GM12878 (cell line): ENCODE results near the gene KCTD16. TPM values are rescaled to one million over a fixed set of nuclear protein-coding genes. Genes with fewer than 3 reads are reported as not detected.

Experiments used
- ATAC-seq: fragments of 200-7000 bp; cut with Tn5 transposase; 3 replicates; pipeline ENCODE4 v1.9.1; 2020; ENCODE audit warnings: mild to moderate bottlenecking, moderate library complexity
- BruUV-seq: library from RNA; stranded (reverse); fragments of 400-500 nt; replicated peaks from 2 replicates; lab custom pipeline; 2021; lab: Mats Ljungman, UMichigan
- CTCF ChIA-PET: fragments of 300-600 bp; sonication (Branson Sonifier 250); formaldehyde crosslinking; extraction: SDS; loops from one replicate; lab custom pipeline; 2021; ENCODE audit warnings: inconsistent platforms; lab: Yijun Ruan, JAX
- POLR2A ChIA-PET: fragments of 350-600 bp; formaldehyde crosslinking; extraction: SDS; loops from one replicate; lab custom pipeline; 2021; ENCODE audit warnings: inconsistent platforms; lab: Charles Lee
- RAD21 ChIA-PET: fragments of 300-600 bp; sonication (Branson Sonifier 250); formaldehyde crosslinking; loops from one replicate; lab custom pipeline; 2023; ENCODE audit warnings: antibody characterized with exemption; ENCODE audit not compliant: unreplicated experiment; lab: Charles Lee
- SMC1A ChIA-PET: fragments of 300-600 bp; sonication (Branson Sonifier 250); formaldehyde crosslinking; loops from one replicate; lab custom pipeline; 2023; ENCODE audit not compliant: unreplicated experiment, uncharacterized antibody; lab: Charles Lee
- DNase-seq: peaks from one replicate; pipeline ENCODE4 v3.0.0-alpha.2; 2011; ENCODE audit warnings: low read depth, low spot score
- FAIRE-seq: peaks from 3 replicates; lab custom pipeline; 2011; peaks lifted over from hg19 to GRCh38; lab: Jason Lieb, UNC
- H2AFZ ChIP-seq: 2 replicates; pipeline ENCODE4 v1.6.0; 2011; ENCODE audit warnings: low read depth, low read length, control low read depth; ENCODE audit not compliant: control insufficient read depth
- H3K27ac ChIP-seq: 2 replicates; pipeline ENCODE4 v1.5.1; 2011; ENCODE audit warnings: control low read depth; ENCODE audit not compliant: control insufficient read depth, insufficient read depth
- H3K27me3 ChIP-seq, 2 experiments: replicated peaks in 1 of 2; 2 replicates each; pipeline versions ENCODE4 v1.6.0 to v1.6.1; 2011; ENCODE audit warnings: low read length in 1 of 2; ENCODE audit not compliant: control insufficient read depth in 2 of 2, insufficient read depth in 2 of 2
- H3K36me3 ChIP-seq, 2 experiments: 2 replicates each; pipeline ENCODE4 v1.5.1; 2011; ENCODE audit warnings: low read length in 1 of 2; ENCODE audit not compliant: control insufficient read depth in 2 of 2, insufficient read depth in 2 of 2
- H3K4me1 ChIP-seq: 2 replicates; pipeline ENCODE4 v1.6.1; 2011; ENCODE audit warnings: mild to moderate bottlenecking, low read length, moderate library complexity, mixed read lengths; ENCODE audit not compliant: control insufficient read depth, insufficient read depth
- H3K4me2 ChIP-seq: 2 replicates; pipeline ENCODE4 v1.6.0; 2011; ENCODE audit warnings: control low read depth; ENCODE audit not compliant: control insufficient read depth, insufficient read depth
- H3K4me3 ChIP-seq: fragments of 200-600 bp; sonication (generic); 2 replicates; pipeline ENCODE4 v1.5.1; 2016
- H3K79me2 ChIP-seq: 2 replicates; pipeline ENCODE4 v1.6.0; 2011; ENCODE audit warnings: low read length; ENCODE audit not compliant: control insufficient read depth, insufficient read depth
- H3K9ac ChIP-seq: 2 replicates; pipeline ENCODE4 v1.8.0; 2011; ENCODE audit warnings: low read length, control low read depth, mixed read lengths; ENCODE audit not compliant: control insufficient read depth, insufficient read depth
- H3K9me3 ChIP-seq: replicated peaks from 3 replicates; pipeline ENCODE4 v1.5.1; 2011; ENCODE audit warnings: mild to moderate bottlenecking, low read length; ENCODE audit not compliant: control insufficient read depth, insufficient read depth
- H4K20me1 ChIP-seq: 2 replicates; pipeline ENCODE4 v1.6.0; 2011; ENCODE audit not compliant: control insufficient read depth, insufficient read depth
- ASH2L ChIP-seq: fragments of 300-600, 200-600 bp; sonication (generic); IDR thresholded peaks from 2 replicates; pipeline ENCODE4 v1.6.1; 2017; ENCODE audit warnings: low read depth, mild to moderate bottlenecking, borderline replicate concordance
- BHLHE40 ChIP-seq, 2 experiments: fragments of 450-650 bp in 1 of 2; IDR thresholded peaks; 2 replicates each; pipeline ENCODE4 v1.6.1; 2011 to 2017; ENCODE audit warnings: low read depth in 2 of 2, borderline replicate concordance in 1 of 2, improper control_type of control experiment in 1 of 2, low read length in 1 of 2, mild to moderate bottlenecking in 1 of 2
- CHD1 ChIP-seq: IDR thresholded peaks from 2 replicates; pipeline ENCODE4 v1.6.1; 2012; ENCODE audit warnings: low read depth, low read length, improper control_type of control experiment
- DPF2 ChIP-seq: fragments of 450-650 bp; IDR thresholded peaks from 2 replicates; pipeline ENCODE4 v1.6.1; 2017; ENCODE audit warnings: mild to moderate bottlenecking
- ETV6 ChIP-seq, 2 experiments: fragments of 450-650 bp in 1 of 2; IDR thresholded peaks in 1 of 2; conservative IDR thresholded peaks in 1 of 2; 2 replicates each; pipeline ENCODE4 v1.6.1; 2014; ENCODE audit warnings: antibody characterized with exemption in 1 of 2, borderline replicate concordance in 1 of 2, low read depth in 1 of 2, mild to moderate bottlenecking in 1 of 2, moderate library complexity in 1 of 2
- HDGF ChIP-seq: fragments of 450-650 bp; IDR thresholded peaks from 2 replicates; pipeline ENCODE4 v1.6.1; 2016; ENCODE audit warnings: antibody characterized with exemption
- JUNB ChIP-seq: IDR thresholded peaks from 2 replicates; pipeline ENCODE4 v1.6.1; 2016; ENCODE audit warnings: antibody characterized with exemption, mild to moderate bottlenecking
- KLF5 ChIP-seq: fragments of 450-650 bp; IDR thresholded peaks from 2 replicates; pipeline ENCODE4 v1.6.1; 2014; ENCODE audit warnings: mild to moderate bottlenecking; ENCODE audit not compliant: partially characterized antibody
- LARP7 ChIP-seq: fragments of 450-650 bp; IDR thresholded peaks from 2 replicates; pipeline ENCODE4 v1.6.1; 2017; ENCODE audit warnings: mild to moderate bottlenecking
- MTA3 ChIP-seq: IDR thresholded peaks from 2 replicates; pipeline ENCODE4 v1.6.1; 2012; ENCODE audit warnings: low read length, inconsistent platforms, borderline replicate concordance
- POLR2A ChIP-seq: IDR thresholded peaks from 2 replicates; pipeline ENCODE4 v1.6.1; 2011; ENCODE audit warnings: low read depth, mild to moderate bottlenecking, low read length
- SMAD1 ChIP-seq: fragments of 450-650 bp; IDR thresholded peaks from 2 replicates; pipeline ENCODE4 v1.6.1; 2018; ENCODE audit warnings: mild to moderate bottlenecking, low read depth; ENCODE audit not compliant: partially characterized antibody
- SREBF1 ChIP-seq: IDR thresholded peaks from 2 replicates; pipeline ENCODE4 v1.6.1; 2012; ENCODE audit warnings: mild to moderate bottlenecking, low read length
- TARDBP ChIP-seq: IDR thresholded peaks from 2 replicates; pipeline ENCODE4 v1.6.1; 2016; ENCODE audit warnings: borderline replicate concordance
- TCF12 ChIP-seq: IDR thresholded peaks from 2 replicates; pipeline ENCODE4 v1.6.1; 2011; ENCODE audit warnings: low read depth, mild to moderate bottlenecking, low read length
- ZNF384 ChIP-seq: IDR thresholded peaks from 2 replicates; pipeline ENCODE4 v1.6.1; 2012; ENCODE audit warnings: low read depth, mild to moderate bottlenecking, low read length, improper control_type of control experiment, borderline replicate concordance
- WGBS: methylation state at CpG from one replicate; pipeline ENCODE4 v1.1.6; 2016; ENCODE audit warnings: low lambda C conversion rate; ENCODE audit not compliant: insufficient replicate concordance, insufficient coverage; ENCODE audit errors: missing lambda C conversion rate; 5-methylcytosine and 5-hydroxymethylcytosine counted together
- in situ Hi-C: fragments of 300-500 bp; cut with MboI; formaldehyde crosslinking; loops from 9 replicates; pipeline ENCODE4 v1.14.3; 2018; ENCODE audit warnings: mixed read lengths
- intact Hi-C: fragments of 100-400 bp; cut with micrococcal nuclease; formaldehyde crosslinking; loops from one replicate; pipeline ENCODE4 v1.14.2; 2022; ENCODE audit not compliant: unreplicated experiment
- polyA plus RNA-seq, 11 experiments: library from polyadenylated mRNA; depleted of rRNA in 4 of 11; unstranded in 6 of 11; stranded (reverse) in 5 of 11; fragments of >200 nt; fragmentation: Nextera tagmentation in 4 of 11; fragmentation: Illumina TruSeq in 1 of 11; extraction: Ambion mirVana in 4 of 11; extraction: Trizol in 1 of 11; gene quantifications; 1 replicate in 1 of 11; 2 replicates in 10 of 11; pipeline versions ENCODE4 v1.2.1 to v1.2.3, GENCODE V29; 2011 to 2016; ENCODE audit warnings: inconsistent platforms in 2 of 11, missing spikeins in 2 of 11, low read depth in 1 of 11
- total RNA-seq, 4 experiments: library from RNA; depleted of rRNA in 3 of 4; stranded (reverse); fragments of >200 nt in 3 of 4; fragmentation: Illumina TruSeq in 1 of 4; extraction: Trizol in 1 of 4; gene quantifications; 2 replicates each; pipeline versions ENCODE4 v1.2.1 to v1.2.3, GENCODE V29; 2013 to 2021
- TF ChIP-seq, protein P1 (sequence below): IDR thresholded peaks from 2 replicates; pipeline ENCODE4 v1.6.1; 2012; ENCODE audit warnings: low read depth, low read length, improper control_type of control experiment
- TF ChIP-seq, protein P2 (sequence below): IDR thresholded peaks from 2 replicates; pipeline ENCODE4 v1.6.1; 2011; ENCODE audit warnings: low read depth, mild to moderate bottlenecking, low read length, moderate library complexity, borderline replicate concordance; ENCODE audit errors: extremely low read depth
- TF ChIP-seq, protein P3 (sequence below): fragments of 450-650 bp; conservative IDR thresholded peaks from 2 replicates; pipeline ENCODE4 v1.6.1; 2017; ENCODE audit warnings: mild to moderate bottlenecking, moderate library complexity
- TF ChIP-seq, protein P4 (sequence below): IDR thresholded peaks from 2 replicates; pipeline ENCODE4 v1.6.1; 2012; ENCODE audit warnings: low read depth, low read length, improper control_type of control experiment

KCTD16 gene
- total and polyA plus RNA-seq, 10 of the 15 experiments (the other 5 are each of a cell fraction or from before 2014, with no cell fraction given), result 0.03 to 0.10 (median 0.06) TPM; not detected in 3

DNA sequence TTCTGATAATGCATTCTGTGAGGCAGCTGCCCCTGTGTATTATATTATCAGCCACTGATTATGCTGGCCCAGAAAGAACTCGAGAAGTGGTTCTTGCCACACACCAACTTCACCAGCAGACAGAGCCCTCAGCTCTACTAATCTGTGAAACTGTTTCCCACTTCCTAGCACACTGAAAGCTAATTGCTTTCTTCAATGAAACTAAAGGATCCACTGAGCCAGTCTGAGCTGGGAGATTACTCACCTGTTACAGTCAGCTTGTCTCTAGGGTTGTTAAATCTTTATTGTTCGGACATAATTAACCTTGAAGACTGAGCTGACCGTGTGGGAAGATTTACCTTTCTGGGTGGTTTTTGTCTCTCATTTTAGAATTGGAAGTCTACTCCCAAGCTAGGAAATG lies 263.2 kb downstream of the KCTD16 start:
- BruUV-seq, result no TSS peak

DNA sequence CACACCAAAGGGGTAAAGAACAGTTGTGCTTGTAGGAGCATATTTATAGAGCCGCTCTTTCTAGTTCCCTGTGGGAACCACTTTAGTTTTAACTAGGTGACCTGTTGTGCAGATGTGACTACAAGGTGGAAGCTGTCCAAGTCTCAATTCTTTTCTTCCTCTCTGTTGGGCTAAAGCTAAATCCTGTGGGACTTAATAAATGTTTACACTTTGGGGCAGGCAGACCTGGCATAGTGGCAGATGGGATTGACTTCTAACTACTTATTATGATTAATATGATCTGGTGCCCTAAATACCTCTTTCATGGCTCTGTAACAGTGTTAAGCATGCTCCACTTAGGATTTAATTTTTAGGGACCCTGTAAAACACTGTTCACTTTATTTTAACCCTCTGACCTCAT lies 265.3 kb downstream of the KCTD16 start:
- no peak overlapping the region for H2AFZ ChIP-seq
- no peaks in the 10 kb centered on the region for H3K79me2 ChIP-seq
- H3K4me2 ChIP-seq, result no peak overlapping the region
- WGBS, result 44% methylated on average over 1 of the region's 1 CpG
- H3K27me3 ChIP-seq, result no peaks in the 10 kb centered on the region
- intact Hi-C loops, result no loop called here
- ChIA-PET CTCF (no interaction called here), POLR2A (no interaction called here), RAD21 (no interaction called here), SMC1A (no interaction called here)
- H3K27ac ChIP-seq, result no peak overlapping the region
- H3K36me3 ChIP-seq, result no peaks in the 10 kb centered on the region
- no peak overlapping the region for H3K9ac ChIP-seq
- no TSS peak for BruUV-seq
- no peaks in the 10 kb centered on the region for H3K4me1 ChIP-seq
- in situ Hi-C loops, result no loop called here
- H3K4me3 ChIP-seq, result no peak overlapping the region
- no peak for DNase-seq
- no peak for ATAC-seq
- no peaks in the 10 kb centered on the region for H4K20me1 ChIP-seq
- no peaks in the 10 kb centered on the region for H3K9me3 ChIP-seq
- FAIRE-seq, result no peak
- no peak for TF ChIP-seq LARP7
- TF ChIP-seq TARDBP, result no peak
- TF ChIP-seq SMAD1, result no peak
- TF ChIP-seq, protein P1, sequence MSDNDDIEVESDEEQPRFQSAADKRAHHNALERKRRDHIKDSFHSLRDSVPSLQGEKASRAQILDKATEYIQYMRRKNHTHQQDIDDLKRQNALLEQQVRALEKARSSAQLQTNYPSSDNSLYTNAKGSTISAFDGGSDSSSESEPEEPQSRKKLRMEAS, result no peak
- TF ChIP-seq, protein P2, sequence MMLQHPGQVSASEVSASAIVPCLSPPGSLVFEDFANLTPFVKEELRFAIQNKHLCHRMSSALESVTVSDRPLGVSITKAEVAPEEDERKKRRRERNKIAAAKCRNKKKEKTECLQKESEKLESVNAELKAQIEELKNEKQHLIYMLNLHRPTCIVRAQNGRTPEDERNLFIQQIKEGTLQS, result no peak
- no peak for TF ChIP-seq DPF2
- TF ChIP-seq KLF5, result no peak
- TF ChIP-seq CHD1, result no peak
- no peak for TF ChIP-seq SREBF1
- TF ChIP-seq, protein P3, sequence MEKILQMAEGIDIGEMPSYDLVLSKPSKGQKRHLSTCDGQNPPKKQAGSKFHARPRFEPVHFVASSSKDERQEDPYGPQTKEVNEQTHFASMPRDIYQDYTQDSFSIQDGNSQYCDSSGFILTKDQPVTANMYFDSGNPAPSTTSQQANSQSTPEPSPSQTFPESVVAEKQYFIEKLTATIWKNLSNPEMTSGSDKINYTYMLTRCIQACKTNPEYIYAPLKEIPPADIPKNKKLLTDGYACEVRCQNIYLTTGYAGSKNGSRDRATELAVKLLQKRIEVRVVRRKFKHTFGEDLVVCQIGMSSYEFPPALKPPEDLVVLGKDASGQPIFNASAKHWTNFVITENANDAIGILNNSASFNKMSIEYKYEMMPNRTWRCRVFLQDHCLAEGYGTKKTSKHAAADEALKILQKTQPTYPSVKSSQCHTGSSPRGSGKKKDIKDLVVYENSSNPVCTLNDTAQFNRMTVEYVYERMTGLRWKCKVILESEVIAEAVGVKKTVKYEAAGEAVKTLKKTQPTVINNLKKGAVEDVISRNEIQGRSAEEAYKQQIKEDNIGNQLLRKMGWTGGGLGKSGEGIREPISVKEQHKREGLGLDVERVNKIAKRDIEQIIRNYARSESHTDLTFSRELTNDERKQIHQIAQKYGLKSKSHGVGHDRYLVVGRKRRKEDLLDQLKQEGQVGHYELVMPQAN, result no peak
- TF ChIP-seq ZNF384, result no peak

More for the DNA sequence above, 263.2 kb downstream of the KCTD16 start:
- Histone ChIP-seq H3K4me1 (no peaks in the 10 kb centered on the region), H3K4me3 (no peak overlapping the region), H3K4me2 (no peak overlapping the region), H3K9ac (no peak overlapping the region), H3K27ac (no peak overlapping the region), H3K9me3 (no peaks in the 10 kb centered on the region), H3K36me3 (no peaks in the 10 kb centered on the region), H3K79me2 (no peaks in the 10 kb centered on the region), H2AFZ (no peak overlapping the region), H3K27me3 (no peaks in the 10 kb centered on the region), H4K20me1 (no peaks in the 10 kb centered on the region)
- RAD21 ChIA-PET, result no interaction called here
- TF ChIP-seq HDGF, result no peak
- no peak for TF ChIP-seq BHLHE40 (IDR thresholded peaks at IDR 0.05; ENCODE audit: borderline replicate concordance in 1 of 2, low read depth in 2 of 2, low read length in 1 of 2)
- TF ChIP-seq, protein P4, sequence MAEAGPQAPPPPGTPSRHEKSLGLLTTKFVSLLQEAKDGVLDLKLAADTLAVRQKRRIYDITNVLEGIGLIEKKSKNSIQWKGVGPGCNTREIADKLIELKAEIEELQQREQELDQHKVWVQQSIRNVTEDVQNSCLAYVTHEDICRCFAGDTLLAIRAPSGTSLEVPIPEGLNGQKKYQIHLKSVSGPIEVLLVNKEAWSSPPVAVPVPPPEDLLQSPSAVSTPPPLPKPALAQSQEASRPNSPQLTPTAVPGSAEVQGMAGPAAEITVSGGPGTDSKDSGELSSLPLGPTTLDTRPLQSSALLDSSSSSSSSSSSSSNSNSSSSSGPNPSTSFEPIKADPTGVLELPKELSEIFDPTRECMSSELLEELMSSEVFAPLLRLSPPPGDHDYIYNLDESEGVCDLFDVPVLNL, result no peak
- no peak for TF ChIP-seq ASH2L
- no peak for TF ChIP-seq JUNB
- no peak for TF ChIP-seq POLR2A
- no peak for TF ChIP-seq ETV6 (conservative IDR thresholded peaks at IDR 0.05 in 1 of 2, IDR thresholded peaks at IDR 0.05 in 1 of 2; ENCODE audit: borderline replicate concordance in 1 of 2, low read depth in 1 of 2)
- TF ChIP-seq TCF12, result no peak
- no peak for TF ChIP-seq MTA3
- DNase-seq (no peak), ATAC-seq (no peak), FAIRE-seq (no peak)
- CTCF ChIA-PET, result no interaction called here
- WGBS, result 30% methylated on average over 3 of the region's 3 CpGs
- in situ Hi-C loops (no loop called here), intact Hi-C loops (no loop called here)
- SMC1A ChIA-PET, result interaction anchor here (1.4 kb wide), 1 partner anchor 9 kb away, joined by 3 read pairs; no protein-coding TSS in a partner anchor
- POLR2A ChIA-PET, result no interaction called here
